ENCODE results near the gene FAM120A.

DNA sequence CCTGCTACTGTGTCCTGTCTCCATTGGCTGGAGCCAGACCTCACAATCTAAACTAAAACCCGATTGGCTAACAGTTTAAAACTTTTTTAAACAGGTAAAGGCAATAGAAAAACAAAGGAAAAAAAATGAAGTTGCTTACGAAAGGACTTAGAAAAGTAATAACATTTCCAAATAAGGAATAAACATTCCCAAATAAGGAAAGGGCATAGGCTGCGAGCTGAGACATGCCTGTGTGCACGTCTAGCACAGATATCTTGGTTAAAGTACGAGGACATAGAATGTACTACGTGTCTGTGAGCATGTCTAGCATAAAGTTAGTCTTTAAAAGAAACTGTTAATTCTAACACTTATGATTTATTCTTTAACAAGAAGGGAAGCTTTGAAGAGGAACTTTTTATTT lies 15.3 kb upstream of the FAM120A start:
- TF ChIP-seq POLR2AphosphoS5 (IDR thresholded peaks at IDR 0.05; ENCODE audit: low read depth, low read length), result no peak
- TF ChIP-seq, protein P1, sequence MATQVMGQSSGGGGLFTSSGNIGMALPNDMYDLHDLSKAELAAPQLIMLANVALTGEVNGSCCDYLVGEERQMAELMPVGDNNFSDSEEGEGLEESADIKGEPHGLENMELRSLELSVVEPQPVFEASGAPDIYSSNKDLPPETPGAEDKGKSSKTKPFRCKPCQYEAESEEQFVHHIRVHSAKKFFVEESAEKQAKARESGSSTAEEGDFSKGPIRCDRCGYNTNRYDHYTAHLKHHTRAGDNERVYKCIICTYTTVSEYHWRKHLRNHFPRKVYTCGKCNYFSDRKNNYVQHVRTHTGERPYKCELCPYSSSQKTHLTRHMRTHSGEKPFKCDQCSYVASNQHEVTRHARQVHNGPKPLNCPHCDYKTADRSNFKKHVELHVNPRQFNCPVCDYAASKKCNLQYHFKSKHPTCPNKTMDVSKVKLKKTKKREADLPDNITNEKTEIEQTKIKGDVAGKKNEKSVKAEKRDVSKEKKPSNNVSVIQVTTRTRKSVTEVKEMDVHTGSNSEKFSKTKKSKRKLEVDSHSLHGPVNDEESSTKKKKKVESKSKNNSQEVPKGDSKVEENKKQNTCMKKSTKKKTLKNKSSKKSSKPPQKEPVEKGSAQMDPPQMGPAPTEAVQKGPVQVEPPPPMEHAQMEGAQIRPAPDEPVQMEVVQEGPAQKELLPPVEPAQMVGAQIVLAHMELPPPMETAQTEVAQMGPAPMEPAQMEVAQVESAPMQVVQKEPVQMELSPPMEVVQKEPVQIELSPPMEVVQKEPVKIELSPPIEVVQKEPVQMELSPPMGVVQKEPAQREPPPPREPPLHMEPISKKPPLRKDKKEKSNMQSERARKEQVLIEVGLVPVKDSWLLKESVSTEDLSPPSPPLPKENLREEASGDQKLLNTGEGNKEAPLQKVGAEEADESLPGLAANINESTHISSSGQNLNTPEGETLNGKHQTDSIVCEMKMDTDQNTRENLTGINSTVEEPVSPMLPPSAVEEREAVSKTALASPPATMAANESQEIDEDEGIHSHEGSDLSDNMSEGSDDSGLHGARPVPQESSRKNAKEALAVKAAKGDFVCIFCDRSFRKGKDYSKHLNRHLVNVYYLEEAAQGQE (IDR thresholded peaks at IDR 0.05; ENCODE audit: insufficient read depth in 1 of 2, low read depth in 2 of 2, low read length in 2 of 2), result no peak
- TF ChIP-seq SIN3A (IDR thresholded peaks at IDR 0.05; ENCODE audit: borderline replicate concordance, insufficient read depth, low read length), result no peak
- no peak for TF ChIP-seq TAF1 (IDR thresholded peaks at IDR 0.05; ENCODE audit: borderline replicate concordance, insufficient read depth, low read length)
- TF ChIP-seq FOXP2 (optimal IDR thresholded peaks at IDR 0.05; ENCODE audit: borderline replicate concordance, extremely low read depth, extremely low read length, insufficient read depth), result no peak

All from PFSK-1 (cell line).